Neural cell (in vitro differentiated cells): Measurements from ENCODE around the gene BTRC. TPM values are rescaled to one million over a fixed set of nuclear protein-coding genes. Genes with fewer than 3 reads are reported as not detected.

Source experiments
- H2AFZ ChIP-seq: fragments of 200-600, 300-800 bp; sonication (generic), shearing (Covaris generic); 2 replicates; pipeline ENCODE4 v1.6.0; 2014; ENCODE audit warnings: low read depth, mild to moderate bottlenecking, antibody characterized with exemption, low read length, moderate library complexity
- H3F3A ChIP-seq: fragments of 200-600 bp; shearing (Covaris generic); 2 replicates; pipeline ENCODE4 v1.6.1; 2016; ENCODE audit warnings: mild to moderate bottlenecking, moderate library complexity, mixed read lengths, antibody characterized with exemption, low read length; ENCODE audit not compliant: insufficient read depth, poor library complexity, severe bottlenecking
- H3K27ac ChIP-seq: fragments of 200-600, 300-800 bp; sonication (generic), shearing (Covaris generic); 2 replicates; pipeline ENCODE4 v1.5.1; 2014; ENCODE audit warnings: mild to moderate bottlenecking, low read length, moderate library complexity
- H3K27me3 ChIP-seq: fragments of 300-800, 200-600 bp; sonication (generic), shearing (Covaris generic); 2 replicates; pipeline ENCODE4 v1.6.0; 2014; ENCODE audit warnings: mild to moderate bottlenecking, low read depth, low read length, moderate library complexity; ENCODE audit not compliant: insufficient read depth
- H3K36me3 ChIP-seq: fragments of 300-800, 200-600 bp; sonication (generic), shearing (Covaris generic); 2 replicates; pipeline ENCODE4 v1.5.1; 2014; ENCODE audit warnings: mild to moderate bottlenecking, antibody characterized with exemption, low read length, moderate library complexity; ENCODE audit not compliant: insufficient read depth
- H3K4me2 ChIP-seq: fragments of 300-800, 200-600 bp; sonication (generic), shearing (Covaris generic); 2 replicates; pipeline ENCODE4 v1.6.0; 2014; ENCODE audit warnings: mild to moderate bottlenecking, low read length
- H3K4me3 ChIP-seq: fragments of 300-800, 200-600 bp; sonication (generic), shearing (Covaris generic); 2 replicates; pipeline ENCODE4 v1.5.1; 2014; ENCODE audit warnings: mild to moderate bottlenecking, low read length, moderate library complexity
- H3K79me2 ChIP-seq: fragments of 200-600 bp; shearing (Covaris generic); replicated peaks from 2 replicates; pipeline ENCODE4 v1.6.0; 2014; ENCODE audit warnings: mild to moderate bottlenecking, low read length, moderate library complexity; ENCODE audit not compliant: insufficient read depth
- H3K9ac ChIP-seq: fragments of 300-800, 200-600 bp; sonication (generic), shearing (Covaris generic); 2 replicates; pipeline ENCODE4 v1.6.1; 2016; ENCODE audit warnings: mild to moderate bottlenecking, low read length, mixed read lengths
- H3K9me2 ChIP-seq: fragments of 200-600 bp; shearing (Covaris generic); 2 replicates; pipeline ENCODE4 v1.6.1; 2016; ENCODE audit warnings: mild to moderate bottlenecking, low read length, mixed read lengths; ENCODE audit not compliant: insufficient read depth
- H3K9me3 ChIP-seq: fragments of 200-600, 300-800 bp; sonication (generic), shearing (Covaris generic); 2 replicates; pipeline ENCODE4 v1.6.1; 2016; ENCODE audit warnings: mild to moderate bottlenecking, mixed run types, low read length, moderate library complexity, mixed read lengths
- H4K20me1 ChIP-seq: fragments of 200-600 bp; shearing (Covaris generic); 2 replicates; pipeline ENCODE4 v1.6.1; 2016; ENCODE audit warnings: mild to moderate bottlenecking, mixed run types; ENCODE audit not compliant: insufficient read depth
- CTCF ChIP-seq: fragments of 450-650 bp; IDR thresholded peaks from 2 replicates; pipeline ENCODE4 v1.5.1; 2014; ENCODE audit warnings: antibody characterized with exemption, mild to moderate bottlenecking, moderate library complexity; ENCODE audit not compliant: poor library complexity, severe bottlenecking
- EP300 ChIP-seq: fragments of 450-650 bp; conservative IDR thresholded peaks from 2 replicates; pipeline ENCODE4 v1.6.1; 2014; ENCODE audit warnings: antibody characterized with exemption, mild to moderate bottlenecking, moderate library complexity; ENCODE audit not compliant: poor library complexity, severe bottlenecking
- EZH2 ChIP-seq: fragments of 200-600, 300-800 bp; shearing (Covaris generic), sonication (generic); IDR thresholded peaks from 2 replicates; pipeline ENCODE4 v1.6.1; 2014; ENCODE audit warnings: antibody characterized with exemption, low read length, borderline replicate concordance, mild to moderate bottlenecking; ENCODE audit not compliant: insufficient read depth, poor library complexity, severe bottlenecking
- MXI1 ChIP-seq: fragments of 450-650 bp; conservative IDR thresholded peaks from 2 replicates; pipeline ENCODE4 v1.6.1; 2014; ENCODE audit warnings: antibody characterized with exemption, mild to moderate bottlenecking; ENCODE audit not compliant: poor library complexity, severe bottlenecking
- POLR2AphosphoS5 ChIP-seq: IDR thresholded peaks from 2 replicates; pipeline ENCODE4 v1.6.1; 2012
- RAD21 ChIP-seq: fragments of 450-650 bp; conservative IDR thresholded peaks from 2 replicates; pipeline ENCODE4 v1.6.1; 2014; ENCODE audit warnings: antibody characterized with exemption, mild to moderate bottlenecking, moderate library complexity
- SMC3 ChIP-seq: fragments of 450-650 bp; conservative IDR thresholded peaks from 2 replicates; pipeline ENCODE4 v1.6.1; 2014; ENCODE audit warnings: antibody characterized with exemption, mild to moderate bottlenecking, moderate library complexity; ENCODE audit not compliant: poor library complexity
- TAF1 ChIP-seq: IDR thresholded peaks from 2 replicates; pipeline ENCODE4 v1.6.1; 2012; ENCODE audit warnings: low read depth
- polyA plus RNA-seq: library from polyadenylated mRNA; depleted of rRNA; stranded (reverse); fragments of >200 nt; gene quantifications from 2 replicates; pipeline ENCODE4 v1.2.3, GENCODE V29; 2014
- TF ChIP-seq, protein P1 (sequence below): IDR thresholded peaks from 2 replicates; pipeline ENCODE4 v1.6.1; 2012; ENCODE audit warnings: borderline replicate concordance

Gene BTRC
- polyA plus RNA-seq, 1 donor from 2014 or later = 32.6 TPM

GRCh38 chr10:101446071-101446470 lies 92.1 kb downstream of the BTRC start:
- H3K36me3 ChIP-seq = no peaks in the 10 kb centered on the region
- no peak overlapping the region for H3K4me2 ChIP-seq

DNA sequence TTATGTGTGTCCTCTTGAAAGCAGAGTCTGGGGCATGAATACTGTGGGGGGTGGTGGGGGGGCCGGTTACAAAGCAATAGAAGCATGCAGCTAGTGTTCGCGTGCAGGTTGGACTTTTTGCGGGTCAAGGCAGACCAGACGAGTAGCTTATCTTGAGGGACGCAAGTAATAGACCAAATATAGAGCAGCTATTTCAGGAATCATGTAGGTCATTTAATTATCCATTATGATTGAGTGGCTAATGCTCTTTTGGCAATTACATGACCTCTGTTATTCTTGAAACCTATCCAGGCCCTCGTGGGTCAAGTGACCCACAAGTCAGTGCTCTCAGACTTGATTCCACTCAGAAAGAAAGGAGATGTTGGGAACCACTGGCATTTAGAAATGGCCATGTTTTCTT lies 93.0 kb downstream of the BTRC start:
- no peak overlapping the region for H3K9ac ChIP-seq
- H3K9me2 ChIP-seq = no peaks in the 10 kb centered on the region
- no peaks in the 10 kb centered on the region for H4K20me1 ChIP-seq
- H3K27ac ChIP-seq = no peak overlapping the region
- H2AFZ ChIP-seq = no peak overlapping the region
- no peak for TF ChIP-seq TAF1
- TF ChIP-seq EP300 = no peak
- TF ChIP-seq SMC3 = no peak
- TF ChIP-seq, protein P1, sequence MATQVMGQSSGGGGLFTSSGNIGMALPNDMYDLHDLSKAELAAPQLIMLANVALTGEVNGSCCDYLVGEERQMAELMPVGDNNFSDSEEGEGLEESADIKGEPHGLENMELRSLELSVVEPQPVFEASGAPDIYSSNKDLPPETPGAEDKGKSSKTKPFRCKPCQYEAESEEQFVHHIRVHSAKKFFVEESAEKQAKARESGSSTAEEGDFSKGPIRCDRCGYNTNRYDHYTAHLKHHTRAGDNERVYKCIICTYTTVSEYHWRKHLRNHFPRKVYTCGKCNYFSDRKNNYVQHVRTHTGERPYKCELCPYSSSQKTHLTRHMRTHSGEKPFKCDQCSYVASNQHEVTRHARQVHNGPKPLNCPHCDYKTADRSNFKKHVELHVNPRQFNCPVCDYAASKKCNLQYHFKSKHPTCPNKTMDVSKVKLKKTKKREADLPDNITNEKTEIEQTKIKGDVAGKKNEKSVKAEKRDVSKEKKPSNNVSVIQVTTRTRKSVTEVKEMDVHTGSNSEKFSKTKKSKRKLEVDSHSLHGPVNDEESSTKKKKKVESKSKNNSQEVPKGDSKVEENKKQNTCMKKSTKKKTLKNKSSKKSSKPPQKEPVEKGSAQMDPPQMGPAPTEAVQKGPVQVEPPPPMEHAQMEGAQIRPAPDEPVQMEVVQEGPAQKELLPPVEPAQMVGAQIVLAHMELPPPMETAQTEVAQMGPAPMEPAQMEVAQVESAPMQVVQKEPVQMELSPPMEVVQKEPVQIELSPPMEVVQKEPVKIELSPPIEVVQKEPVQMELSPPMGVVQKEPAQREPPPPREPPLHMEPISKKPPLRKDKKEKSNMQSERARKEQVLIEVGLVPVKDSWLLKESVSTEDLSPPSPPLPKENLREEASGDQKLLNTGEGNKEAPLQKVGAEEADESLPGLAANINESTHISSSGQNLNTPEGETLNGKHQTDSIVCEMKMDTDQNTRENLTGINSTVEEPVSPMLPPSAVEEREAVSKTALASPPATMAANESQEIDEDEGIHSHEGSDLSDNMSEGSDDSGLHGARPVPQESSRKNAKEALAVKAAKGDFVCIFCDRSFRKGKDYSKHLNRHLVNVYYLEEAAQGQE = no peak
- no peak for TF ChIP-seq RAD21
- TF ChIP-seq EZH2 = no peak
- TF ChIP-seq CTCF = no peak
- no peak for TF ChIP-seq POLR2AphosphoS5
- no peak for TF ChIP-seq MXI1
- no peaks in the 10 kb centered on the region for H3K9me3 ChIP-seq
- H3K4me2 ChIP-seq = no peak overlapping the region
- H3K36me3 ChIP-seq = no peaks in the 10 kb centered on the region
- H3F3A ChIP-seq = peaks cover 6% of the 10 kb centered on the region
- H3K27me3 ChIP-seq = no peaks in the 10 kb centered on the region
- H3K79me2 ChIP-seq = peaks cover 8% of the 10 kb centered on the region
- no peak overlapping the region for H3K4me3 ChIP-seq

More at GRCh38 chr10:101446071-101446470, 92.1 kb downstream of the BTRC start:
- Histone ChIP-seq H3K9me2 (no peaks in the 10 kb centered on the region), H4K20me1 (no peaks in the 10 kb centered on the region), H3K27me3 (no peaks in the 10 kb centered on the region), H3K4me3 (no peak overlapping the region), H2AFZ (no peak overlapping the region), H3K27ac (no peak overlapping the region), H3K9ac (no peak overlapping the region), H3K9me3 (no peaks in the 10 kb centered on the region), H3K79me2 (peaks cover 8% of the 10 kb centered on the region), H3F3A (no peaks in the 10 kb centered on the region)
- TF ChIP-seq, protein P1 = no peak
- TF ChIP-seq MXI1 = no peak
- no peak for TF ChIP-seq SMC3
- TF ChIP-seq EZH2 = no peak
- TF ChIP-seq TAF1 = no peak
- no peak for TF ChIP-seq EP300
- TF ChIP-seq CTCF = no peak
- TF ChIP-seq RAD21 = no peak
- TF ChIP-seq POLR2AphosphoS5 = no peak
